Measurements from ENCODE around the gene CYYR1.
"Not testable (repeated sequence)": the region's sequence is repeated elsewhere in the genome, so short reads cannot be mapped to it uniquely, and the experiment has no call there.

Gene CYYR1

GRCh38 chr21:26458854-26459253 lies 114.2 kb downstream of the CYYR1 start:
- not testable (repeated sequence) for H3K4ac ChIP-seq (ENCODE audit: low read length); H2AK5ac ChIP-seq (ENCODE audit: low read depth, low read length); H3K4me1 ChIP-seq (ENCODE audit: control insufficient read depth in 2 of 2, insufficient read depth in 1 of 2, low read depth in 1 of 2, low read length in 2 of 2); H2BK12ac ChIP-seq (ENCODE audit: low read length); H3K4me3 ChIP-seq (ENCODE audit: low read length in 2 of 2); H2BK15ac ChIP-seq (ENCODE audit: low read length); H2AFZ ChIP-seq (ENCODE audit: low read length); H3K18ac ChIP-seq (ENCODE audit: low read length); H4K91ac ChIP-seq (ENCODE audit: low read depth, low read length, poor library complexity); H2BK5ac ChIP-seq (ENCODE audit: low read length); H3K9me3 ChIP-seq (replicated peaks in 1 of 2; ENCODE audit: control insufficient read depth in 2 of 2, insufficient read depth in 1 of 2, low read depth in 1 of 2, low read length in 2 of 2); H3K14ac ChIP-seq (ENCODE audit: low read length); H3K36me3 ChIP-seq (replicated peaks in 1 of 2; ENCODE audit: control insufficient read depth in 2 of 2, insufficient read depth in 2 of 2, low read length in 2 of 2); H3K27me3 ChIP-seq (ENCODE audit: control insufficient read depth in 3 of 3, insufficient read depth in 3 of 3, low read depth in 1 of 3, low read length in 3 of 3); H4K8ac ChIP-seq (ENCODE audit: low read depth, low read length); H3K9ac ChIP-seq (ENCODE audit: low read depth, low read length, poor library complexity); H3K79me1 ChIP-seq (ENCODE audit: low read depth, low read length); H3K4me2 ChIP-seq (ENCODE audit: insufficient read depth, low read length, poor library complexity, severe bottlenecking); H2BK120ac ChIP-seq (ENCODE audit: low read depth, low read length); H3K27ac ChIP-seq (replicated peaks; ENCODE audit: low read length); DNase-seq (ENCODE audit: low spot score); H3K23ac ChIP-seq (ENCODE audit: low read depth, low read length, poor library complexity)
- no CpG with 5 or more reads among the region's 3 CpGs for WGBS, 2 donors (ENCODE audit: extremely low coverage in 2 of 2, insufficient read length in 2 of 2, insufficient replicate concordance in 1 of 2)

- Histone ChIP-seq H3K9me3 (replicated peaks in 1 of 2; ENCODE audit: control insufficient read depth in 2 of 2, insufficient read depth in 1 of 2, low read depth in 1 of 2, low read length in 2 of 2) (no peaks in the 10 kb centered on the region), H3K14ac (ENCODE audit: low read length) (no peak overlapping the region), H3K4ac (ENCODE audit: low read length) (no peak overlapping the region), H4K8ac (ENCODE audit: low read depth, low read length) (no peak overlapping the region), H3K27me3 (ENCODE audit: control insufficient read depth in 3 of 3, insufficient read depth in 3 of 3, low read depth in 1 of 3, low read length in 3 of 3) (no peaks in the 10 kb centered on the region), H3K4me3 (ENCODE audit: low read length in 2 of 2) (no peak overlapping the region), H2AK5ac (ENCODE audit: low read depth, low read length) (no peak overlapping the region), H2AFZ (ENCODE audit: low read length) (no peak overlapping the region), H3K18ac (ENCODE audit: low read length) (no peak overlapping the region), H3K4me1 (ENCODE audit: control insufficient read depth in 2 of 2, insufficient read depth in 1 of 2, low read depth in 1 of 2, low read length in 2 of 2) (no peaks in the 10 kb centered on the region), H2BK15ac (ENCODE audit: low read length) (no peak overlapping the region), H2BK120ac (ENCODE audit: low read depth, low read length) (no peak overlapping the region), H2BK5ac (ENCODE audit: low read length) (no peak overlapping the region), H3K9ac (ENCODE audit: low read depth, low read length, poor library complexity) (no peak overlapping the region), H3K36me3 (replicated peaks in 1 of 2; ENCODE audit: control insufficient read depth in 2 of 2, insufficient read depth in 2 of 2, low read length in 2 of 2) (no peaks in the 10 kb centered on the region), H3K4me2 (ENCODE audit: insufficient read depth, low read length, poor library complexity, severe bottlenecking) (no peak overlapping the region), H2BK12ac (ENCODE audit: low read length) (no peak overlapping the region), H3K27ac (replicated peaks; ENCODE audit: low read length) (no peak overlapping the region), H4K91ac (ENCODE audit: low read depth, low read length, poor library complexity) (no peak overlapping the region), H3K23ac (ENCODE audit: low read depth, low read length, poor library complexity) (no peak overlapping the region), H3K79me1 (ENCODE audit: low read depth, low read length) (no peaks in the 10 kb centered on the region)
- no CpG with 5 or more reads among the region's 3 CpGs for WGBS, 2 donors (ENCODE audit: extremely low coverage in 2 of 2, insufficient read length in 2 of 2, insufficient replicate concordance in 1 of 2)
- no peak for DNase-seq (ENCODE audit: low spot score)
Observed at GRCh38 chr21:26457817-26458216, 115.3 kb downstream of the CYYR1 start.

DNA sequence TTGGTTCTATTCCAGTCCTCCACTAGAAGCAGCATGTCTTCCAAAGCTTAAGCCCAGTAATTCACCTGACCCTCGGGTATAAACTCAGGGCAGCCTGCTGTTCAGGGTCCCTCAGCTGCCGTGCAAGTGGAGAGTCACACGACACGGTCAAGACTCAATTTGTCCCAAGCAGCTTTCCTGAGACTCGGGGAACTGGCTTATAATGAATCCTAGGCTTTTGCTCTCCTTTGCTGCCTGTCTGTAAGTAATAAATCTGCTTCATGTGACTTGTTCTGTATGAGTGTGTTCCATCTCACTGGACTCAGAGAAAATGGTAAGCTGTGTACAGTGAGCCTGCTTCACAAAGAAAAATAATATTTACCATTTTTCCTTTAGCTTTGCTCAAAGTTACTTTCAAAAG lies 119.8 kb downstream of the CYYR1 start:
- Histone ChIP-seq H2BK120ac (ENCODE audit: low read depth, low read length) (no peak overlapping the region), H2AFZ (ENCODE audit: low read length) (no peak overlapping the region), H2AK5ac (ENCODE audit: low read depth, low read length) (no peak overlapping the region), H3K4me3 (ENCODE audit: low read length in 2 of 2) (no peak overlapping the region), H3K18ac (ENCODE audit: low read length) (no peak overlapping the region), H4K91ac (ENCODE audit: low read depth, low read length, poor library complexity) (no peak overlapping the region), H3K4me2 (ENCODE audit: insufficient read depth, low read length, poor library complexity, severe bottlenecking) (no peak overlapping the region), H3K4me1 (ENCODE audit: control insufficient read depth in 2 of 2, insufficient read depth in 1 of 2, low read depth in 1 of 2, low read length in 2 of 2) (peaks cover 1 to 6% of the 10 kb centered on the region in 2 donors), H3K14ac (ENCODE audit: low read length) (no peak overlapping the region), H3K27ac (replicated peaks; ENCODE audit: low read length) (no peak overlapping the region), H2BK15ac (ENCODE audit: low read length) (no peak overlapping the region), H2BK5ac (ENCODE audit: low read length) (no peak overlapping the region), H3K36me3 (replicated peaks in 1 of 2; ENCODE audit: control insufficient read depth in 2 of 2, insufficient read depth in 2 of 2, low read length in 2 of 2) (no peaks in the 10 kb centered on the region), H3K9me3 (replicated peaks in 1 of 2; ENCODE audit: control insufficient read depth in 2 of 2, insufficient read depth in 1 of 2, low read depth in 1 of 2, low read length in 2 of 2) (no peaks in the 10 kb centered on the region), H4K8ac (ENCODE audit: low read depth, low read length) (no peak overlapping the region), H3K79me1 (ENCODE audit: low read depth, low read length) (no peaks in the 10 kb centered on the region), H3K23ac (ENCODE audit: low read depth, low read length, poor library complexity) (no peak overlapping the region), H3K27me3 (ENCODE audit: control insufficient read depth in 3 of 3, insufficient read depth in 3 of 3, low read depth in 1 of 3, low read length in 3 of 3) (no peaks in the 10 kb centered on the region), H3K4ac (ENCODE audit: low read length) (no peak overlapping the region), H3K9ac (ENCODE audit: low read depth, low read length, poor library complexity) (no peak overlapping the region), H2BK12ac (ENCODE audit: low read length) (no peak overlapping the region)
- DNase-seq (ENCODE audit: low spot score), result no peak
- no CpG with 5 or more reads among the region's 5 CpGs for WGBS, 2 donors (ENCODE audit: extremely low coverage in 2 of 2, insufficient read length in 2 of 2, insufficient replicate concordance in 1 of 2)

DNA sequence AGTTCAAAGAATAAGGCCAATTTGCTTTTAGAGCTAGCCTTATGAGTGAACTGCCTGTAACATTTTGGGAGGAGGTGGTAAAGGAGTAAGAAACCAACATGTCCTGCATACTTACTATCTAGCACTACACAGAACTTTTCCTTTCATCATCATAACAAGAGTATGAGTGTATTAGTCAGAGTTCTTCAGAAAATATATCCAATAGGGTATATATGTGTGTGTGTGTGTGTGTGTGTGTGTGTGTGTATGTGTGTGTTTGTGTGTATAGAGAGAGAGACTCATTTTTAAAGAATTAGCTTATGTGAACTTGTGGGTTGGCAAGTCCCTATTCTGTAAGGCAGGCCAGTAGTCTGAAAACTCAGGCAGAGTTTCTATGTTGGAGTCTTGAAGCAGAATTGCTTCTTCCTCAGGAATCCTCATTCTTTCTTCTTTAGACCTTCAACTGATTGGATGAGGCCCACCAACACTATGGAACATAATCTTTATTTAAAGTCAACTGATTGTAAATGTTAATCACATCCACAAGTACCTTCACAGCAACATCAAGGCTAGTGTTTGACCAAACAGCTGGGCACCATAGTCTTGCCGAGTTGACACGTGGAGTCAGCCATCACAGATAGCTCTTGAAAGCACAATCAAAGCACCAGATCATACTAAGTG lies 121.9 kb downstream of the CYYR1 start:
- peaks cover 7 to 20% of the 10 kb centered on the region in 2 donors for H3K4me1 ChIP-seq (ENCODE audit: control insufficient read depth in 2 of 2, insufficient read depth in 1 of 2, low read depth in 1 of 2, low read length in 2 of 2)
- no peak overlapping the region for H4K8ac ChIP-seq (ENCODE audit: low read depth, low read length)
- H3K14ac ChIP-seq (ENCODE audit: low read length), result no peak overlapping the region
- H2BK5ac ChIP-seq (ENCODE audit: low read length), result no peak overlapping the region
- H2BK120ac ChIP-seq (ENCODE audit: low read depth, low read length), result no peak overlapping the region
- H2AK5ac ChIP-seq (ENCODE audit: low read depth, low read length), result no peak overlapping the region
- no peak for DNase-seq (ENCODE audit: low spot score)
- no peak overlapping the region for H2BK15ac ChIP-seq (ENCODE audit: low read length)
- no peaks in the 10 kb centered on the region for H3K36me3 ChIP-seq (replicated peaks in 1 of 2; ENCODE audit: control insufficient read depth in 2 of 2, insufficient read depth in 2 of 2, low read length in 2 of 2)
- H3K4me3 ChIP-seq (ENCODE audit: low read length in 2 of 2), result no peak overlapping the region
- no peak overlapping the region for H3K4ac ChIP-seq (ENCODE audit: low read length)
- H3K4me2 ChIP-seq (ENCODE audit: insufficient read depth, low read length, poor library complexity, severe bottlenecking), result no peak overlapping the region
- H3K23ac ChIP-seq (ENCODE audit: low read depth, low read length, poor library complexity), result no peak overlapping the region
- H3K18ac ChIP-seq (ENCODE audit: low read length), result no peak overlapping the region
- no CpG with 5 or more reads among the region's 2 CpGs for WGBS, 2 donors (ENCODE audit: extremely low coverage in 2 of 2, insufficient read length in 2 of 2, insufficient replicate concordance in 1 of 2)
- no peak overlapping the region for H4K91ac ChIP-seq (ENCODE audit: low read depth, low read length, poor library complexity)
- no peaks in the 10 kb centered on the region for H3K79me1 ChIP-seq (ENCODE audit: low read depth, low read length)
- no peak overlapping the region for H3K27ac ChIP-seq (replicated peaks; ENCODE audit: low read length)
- no peaks in the 10 kb centered on the region for H3K27me3 ChIP-seq (ENCODE audit: control insufficient read depth in 3 of 3, insufficient read depth in 3 of 3, low read depth in 1 of 3, low read length in 3 of 3)
- H3K9me3 ChIP-seq (replicated peaks in 1 of 2; ENCODE audit: control insufficient read depth in 2 of 2, insufficient read depth in 1 of 2, low read depth in 1 of 2, low read length in 2 of 2), result no peaks in the 10 kb centered on the region
- H2AFZ ChIP-seq (ENCODE audit: low read length), result no peak overlapping the region
- H2BK12ac ChIP-seq (ENCODE audit: low read length), result no peak overlapping the region
- H3K9ac ChIP-seq (ENCODE audit: low read depth, low read length, poor library complexity), result no peak overlapping the region

All from neuronal stem cell (in vitro differentiated cells).